ENCODE measurements around the gene HRH3.
A peak's percentile ranks its signal among the peaks of the same experiment; 100 is the strongest.

Gene HRH3

GRCh38 chr20:62243906-62244515, 23.9 kb upstream of the HRH3 start:
- no peak for DNase-seq (ENCODE audit: low spot score)

DNA sequence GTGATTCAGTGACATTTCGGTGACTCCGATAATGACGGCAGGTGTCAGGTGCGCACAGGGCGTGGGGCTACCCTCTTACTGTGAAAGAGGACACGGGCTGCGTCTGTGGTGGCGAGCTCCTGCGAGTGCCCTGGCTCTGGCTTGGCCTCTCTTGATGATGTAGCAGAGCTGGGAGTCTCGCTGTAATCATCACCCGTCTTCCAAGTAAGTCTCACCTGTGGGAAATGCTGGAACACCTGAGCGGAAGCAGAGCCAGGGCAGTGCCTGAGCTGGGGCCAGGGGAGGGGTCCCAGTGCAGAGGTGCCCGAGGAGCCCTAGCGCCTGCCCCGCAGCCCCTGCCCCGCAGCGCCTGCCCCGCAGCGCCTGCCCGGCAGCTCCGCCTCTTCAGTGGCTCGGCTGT, 23.0 kb upstream of the HRH3 start:
- no peak for DNase-seq (ENCODE audit: low spot score)

DNA sequence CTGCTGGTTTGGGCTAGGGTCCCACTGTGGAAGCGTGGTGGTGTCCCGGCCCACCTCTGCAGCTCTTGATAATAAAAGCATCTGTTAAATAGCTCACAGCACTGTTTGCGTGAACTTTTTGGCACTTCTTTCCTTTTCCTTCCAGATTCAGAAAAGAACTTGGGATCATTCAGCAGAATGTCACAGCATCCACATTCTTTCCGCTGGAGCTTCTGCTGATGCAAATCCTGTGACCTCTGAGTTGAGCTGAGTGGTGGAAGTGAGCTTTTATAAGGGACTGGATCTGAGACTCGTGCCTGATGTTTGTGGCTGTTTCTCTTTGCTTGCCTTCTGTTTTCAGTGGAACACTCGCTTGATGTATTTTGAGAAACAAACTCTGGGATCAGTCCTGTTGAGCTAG, 22.1 kb upstream of the HRH3 start:
- DNase-seq (ENCODE audit: low spot score): no peak

GRCh38 chr20:62241506-62241905, 21.4 kb upstream of the HRH3 start:
- DNase-seq (ENCODE audit: low spot score): no peak

- no peak for DNase-seq (ENCODE audit: low spot score)
Observed at GRCh38 chr20:62240020-62240685, 20.1 kb upstream of the HRH3 start.

- no peak for DNase-seq (ENCODE audit: low spot score)
Observed at GRCh38 chr20:62239278-62239879, 19.3 kb upstream of the HRH3 start.

DNA sequence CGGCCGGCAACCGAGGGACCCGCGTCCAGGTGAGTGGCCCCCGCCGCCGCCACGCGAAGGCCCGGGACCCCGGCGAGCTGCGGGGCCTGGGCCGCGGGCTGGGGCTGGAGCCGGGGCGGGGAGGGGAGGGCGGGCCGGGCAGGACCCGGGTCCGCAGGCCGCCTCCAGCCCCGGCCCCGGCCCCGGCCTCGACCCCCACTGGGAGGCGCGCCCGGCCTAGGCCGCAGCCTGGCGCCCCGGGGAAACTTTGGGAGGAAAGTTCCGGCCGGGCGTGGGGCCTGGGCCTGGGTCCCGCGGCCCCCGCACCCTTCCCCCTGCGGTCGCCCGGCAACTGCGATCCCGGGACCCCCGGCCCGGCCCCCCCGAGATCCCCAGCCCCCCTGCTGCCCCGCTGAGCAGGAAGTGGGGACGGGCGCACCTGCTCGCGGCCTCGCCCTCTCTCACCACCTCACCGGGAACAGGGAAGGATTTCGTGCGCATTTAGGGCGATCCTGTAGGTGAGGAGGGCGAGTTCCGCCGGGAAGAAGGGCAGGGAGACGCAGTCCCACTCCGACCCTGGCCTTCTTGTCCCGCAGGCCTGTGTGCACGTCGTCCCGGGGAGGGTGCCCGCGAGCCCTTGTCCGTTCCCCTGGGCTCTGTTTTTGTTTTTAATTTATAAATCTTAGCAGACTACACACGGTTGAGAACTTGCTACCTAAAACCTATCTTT, 18.6 kb upstream of the HRH3 start:
- DNase-seq (ENCODE audit: low spot score): no peak

DNA sequence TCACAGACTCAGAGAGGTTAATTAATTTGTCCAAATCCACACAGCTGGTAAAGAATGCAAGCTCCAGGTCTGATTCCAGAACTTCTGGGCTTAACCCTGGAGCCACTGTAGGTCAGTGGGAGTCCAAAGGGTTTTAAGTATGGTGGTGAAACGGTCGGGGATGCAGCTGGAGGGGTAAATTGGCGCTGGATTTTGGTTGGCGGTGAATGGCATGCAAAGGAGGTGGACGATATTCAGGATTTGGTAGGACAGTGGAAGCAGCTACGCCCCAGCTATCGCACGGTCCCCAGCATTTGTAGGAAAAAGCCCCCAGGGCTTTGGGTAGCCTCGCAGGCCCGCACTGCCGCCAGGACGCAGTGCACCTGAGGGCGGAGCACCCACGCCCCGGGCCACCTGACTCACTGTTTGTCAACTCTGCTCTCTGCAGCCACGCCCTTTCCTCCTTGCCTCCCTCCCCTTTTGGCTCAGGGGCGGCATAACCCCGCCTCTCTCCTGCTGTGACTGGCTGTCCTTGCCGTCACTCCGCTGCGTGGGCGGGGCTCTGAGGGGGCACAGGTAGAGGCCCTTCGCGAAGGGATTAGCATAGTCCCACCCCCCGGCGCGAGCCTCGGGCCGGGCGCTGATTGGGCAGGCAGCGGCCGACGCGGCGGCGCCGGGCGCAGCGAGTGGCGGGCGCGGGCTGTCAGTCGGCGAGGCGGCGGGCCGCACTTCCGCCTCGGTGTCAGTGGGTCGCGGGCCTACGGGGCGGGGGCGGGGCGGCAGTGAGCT, 17.9 kb upstream of the HRH3 start, which contains the start of gene OSBPL2:
Gene OSBPL2, plus strand, starts transcription at position 721 of the 768 bp plus-strand sequence. CDS start 17,664 bp downstream, outside the sequence.
- DNase-seq (ENCODE audit: low spot score): peak; percentile 99

DNA sequence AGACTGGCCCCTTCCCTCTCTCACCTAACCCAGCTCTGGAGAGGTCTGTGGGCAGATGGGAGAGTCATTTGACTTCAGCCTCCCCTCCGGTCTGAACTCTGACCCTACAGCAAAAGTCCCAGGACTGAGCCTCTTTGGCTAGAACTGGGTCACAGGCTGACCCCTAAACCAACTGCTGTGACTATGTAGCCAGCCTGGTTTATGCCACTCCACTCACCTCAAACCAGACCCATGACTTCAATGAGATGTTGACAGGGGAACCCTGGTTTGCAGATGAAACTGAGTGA, 17.4 kb upstream of the HRH3 start:
- DNase-seq (ENCODE audit: low spot score): no peak

- DNase-seq (ENCODE audit: low spot score): no peak
Observed at GRCh38 chr20:62236766-62237513, 16.9 kb upstream of the HRH3 start.

DNA sequence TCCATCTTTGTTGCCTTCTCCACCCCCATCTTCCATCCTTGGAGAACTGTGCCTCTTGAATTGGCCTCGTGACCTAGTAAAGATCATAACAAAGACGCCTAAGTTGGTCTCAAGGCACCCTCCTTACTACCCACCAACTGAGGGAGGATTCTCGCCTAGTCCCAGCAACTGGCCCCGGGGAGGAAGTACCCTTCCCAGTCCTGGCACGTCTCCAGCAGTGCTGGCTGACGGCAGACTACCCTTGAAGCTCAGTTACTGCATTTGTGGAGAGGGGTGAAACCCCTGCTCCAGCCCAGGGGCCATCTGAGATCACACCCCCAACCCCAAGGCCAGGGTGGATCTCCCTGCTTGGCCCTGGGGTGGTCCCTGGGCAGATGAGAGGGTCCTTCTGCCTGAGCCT, 16.1 kb upstream of the HRH3 start:
- no peak for DNase-seq (ENCODE audit: low spot score)

DNA sequence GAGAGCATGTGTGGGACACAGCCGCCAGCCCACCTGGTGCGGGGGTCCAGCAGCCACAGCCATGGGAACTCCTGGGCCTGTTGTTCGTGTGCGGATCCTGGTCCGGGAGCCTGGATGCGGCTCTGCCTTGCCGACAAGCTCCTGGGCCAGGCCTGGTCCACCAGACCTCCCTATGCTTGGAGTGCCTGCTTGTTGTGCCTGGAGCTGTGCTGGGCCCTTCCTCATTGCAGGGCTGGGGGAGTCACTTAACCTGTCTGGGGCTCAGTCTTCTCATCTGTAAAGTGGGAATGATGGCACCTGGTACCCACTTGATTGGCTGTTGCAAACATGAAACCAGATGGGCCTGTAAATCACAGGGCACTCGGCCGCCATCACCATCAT, 15.7 kb upstream of the HRH3 start:
- DNase-seq (ENCODE audit: low spot score): no peak

- DNase-seq (ENCODE audit: low spot score): no peak
Observed at GRCh38 chr20:62235001-62235776, 15.1 kb upstream of the HRH3 start.

DNA sequence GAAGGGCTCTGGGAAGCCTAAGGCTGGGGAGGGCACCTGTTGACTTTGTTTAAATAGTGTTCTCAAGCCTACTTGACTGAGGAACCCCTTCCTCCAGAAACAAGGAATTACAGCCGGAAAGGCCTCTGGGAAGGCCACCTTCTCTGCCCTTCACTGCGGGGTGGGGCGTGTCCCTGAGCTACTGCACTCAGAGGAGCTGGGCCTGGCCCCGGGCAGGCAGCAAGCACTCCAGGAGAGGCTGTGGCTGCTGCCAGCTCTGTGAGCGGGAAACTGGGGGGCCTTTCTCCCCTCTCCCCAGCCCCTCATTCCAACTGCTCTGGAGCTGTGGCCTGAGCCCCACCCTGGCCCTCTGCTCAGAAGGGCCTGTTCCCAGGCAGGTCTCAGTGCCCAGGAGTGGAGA, 14.3 kb upstream of the HRH3 start:
- DNase-seq (ENCODE audit: low spot score): no peak

DNA sequence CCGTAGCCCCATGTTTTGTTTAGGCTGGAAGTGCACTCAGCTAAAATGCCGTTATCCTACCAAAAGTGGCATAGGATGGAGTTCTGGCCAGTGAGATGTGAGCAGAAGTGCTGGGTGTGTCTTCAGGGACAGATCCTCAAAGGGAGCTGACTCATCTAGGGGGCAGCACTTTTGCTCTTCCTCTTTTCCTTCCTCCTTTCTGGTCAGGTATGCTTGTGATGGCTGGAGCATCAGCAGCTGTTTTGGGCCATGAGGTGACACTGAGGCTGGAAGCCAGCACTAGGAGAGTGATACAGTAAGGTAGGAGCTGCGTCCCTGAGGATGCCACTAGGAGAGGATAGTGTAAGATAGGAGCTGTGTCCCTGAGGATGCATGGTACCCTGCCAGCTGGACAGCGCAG, 13.6 kb upstream of the HRH3 start:
- DNase-seq (ENCODE audit: low spot score): no peak

- DNase-seq (ENCODE audit: low spot score): no peak
Observed at GRCh38 chr20:62232770-62233645, 12.9 kb upstream of the HRH3 start.

DNA sequence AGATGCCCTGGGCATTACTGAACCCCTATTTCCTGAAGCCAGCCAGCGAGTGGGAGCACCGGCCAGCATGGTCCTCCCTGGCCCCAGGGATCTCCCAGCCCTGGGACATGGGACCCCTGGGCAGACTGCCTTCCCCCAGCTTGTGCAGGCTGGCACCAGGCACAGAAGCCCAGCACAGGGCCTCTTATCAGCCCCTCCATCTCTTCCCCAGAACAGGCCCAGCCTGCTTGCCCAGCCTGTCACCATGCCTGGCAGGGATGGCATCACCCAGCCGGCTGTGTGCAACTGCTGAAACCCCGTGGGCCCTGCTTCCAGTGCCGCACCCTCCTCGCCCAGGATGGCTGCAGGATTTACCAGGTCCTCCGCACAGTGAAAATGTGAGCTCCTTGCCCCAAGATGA, 12.1 kb upstream of the HRH3 start:
- no peak for DNase-seq (ENCODE audit: low spot score)

DNA sequence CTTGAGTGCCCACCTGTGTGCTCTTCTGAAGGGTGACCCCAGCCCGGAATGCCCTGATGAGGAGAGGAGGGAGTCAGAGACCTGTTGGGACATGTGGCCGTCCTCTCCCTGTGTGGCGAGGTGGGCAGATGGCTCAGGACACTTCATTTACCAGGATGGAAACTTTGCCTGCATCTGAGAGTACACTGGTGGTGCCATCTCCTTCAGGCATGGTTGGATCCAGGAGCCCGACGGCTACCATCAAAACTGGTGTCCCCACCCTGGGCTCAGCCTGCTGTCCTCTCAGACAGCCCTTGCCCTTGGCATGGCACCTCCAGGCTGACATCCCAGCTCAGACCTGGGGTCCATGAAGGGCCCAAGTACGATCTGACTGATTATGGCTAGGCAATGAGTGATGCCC, 11.2 kb upstream of the HRH3 start:
- DNase-seq (ENCODE audit: low spot score): no peak

DNA sequence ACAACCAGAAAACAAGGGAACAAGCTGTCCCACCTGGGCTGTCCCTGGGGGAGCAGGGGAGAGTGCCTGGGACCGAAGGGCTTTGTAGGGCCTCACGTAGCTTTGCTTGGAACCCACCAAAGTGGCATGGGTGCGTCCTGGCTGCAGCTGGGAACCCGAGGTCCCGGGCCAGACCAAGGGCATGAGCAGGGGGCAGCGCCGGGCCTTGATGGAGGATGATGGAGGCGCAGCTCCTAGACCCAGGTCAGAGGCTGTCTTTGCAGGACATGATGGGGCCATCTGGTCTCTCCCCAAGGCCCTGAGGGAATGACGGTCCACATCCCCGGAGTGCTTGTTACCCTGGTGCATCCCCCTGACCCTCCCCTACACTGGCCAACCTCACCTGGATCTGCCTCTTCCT, 10.6 kb upstream of the HRH3 start:
- DNase-seq (ENCODE audit: low spot score): no peak

GRCh38 chr20:62230276-62230675, 10.2 kb upstream of the HRH3 start:
- no peak for DNase-seq (ENCODE audit: low spot score)
